Activated CD8-positive, alpha-beta memory T cell treated with anti-CD3 and anti-CD28 coated beads, Interleukin-2, amount 10 ng/mL, durations not matched to agents 7 days and 5 days (primary cell): Measurements from ENCODE around the gene SLC7A14. TPM values are rescaled to one million over a fixed set of nuclear protein-coding genes. Genes with fewer than 3 reads are reported as not detected.

Experiments
- ATAC-seq: fragments of 150-1000 bp; cut with Tn5 transposase; one replicate; pipeline ENCODE4 v1.10.0; 2021; ENCODE audit warnings: moderate library complexity
- CTCF ChIA-PET: fragments of 350-600 bp; sonication (Branson Sonifier 250); formaldehyde crosslinking; loops from one replicate; lab custom pipeline; 2021; ENCODE audit warnings: antibody characterized with exemption; lab: Charles Lee
- DNase-seq: peaks from one replicate; pipeline ENCODE4 v3.0.0-alpha.2; 2020
- H3K27ac Mint-ChIP-seq: one replicate; pipeline ENCODE4 v1.8.0; 2021; ENCODE audit warnings: mild to moderate bottlenecking, mixed read lengths
- H3K27me3 Mint-ChIP-seq: one replicate; pipeline ENCODE4 v1.8.0; 2021; ENCODE audit warnings: mixed read lengths
- H3K36me3 Mint-ChIP-seq: one replicate; pipeline ENCODE4 v1.8.0; 2021; ENCODE audit warnings: mild to moderate bottlenecking, mixed read lengths
- H3K4me1 Mint-ChIP-seq: one replicate; pipeline ENCODE4 v1.8.0; 2021; ENCODE audit warnings: mixed read lengths
- H3K4me3 Mint-ChIP-seq: one replicate; pipeline ENCODE4 v1.8.0; 2021; ENCODE audit warnings: mild to moderate bottlenecking, moderate library complexity, mixed read lengths
- H3K9me3 Mint-ChIP-seq: one replicate; pipeline ENCODE4 v1.8.0; 2022; ENCODE audit warnings: low read depth, mixed read lengths
- microRNA-seq: library from miRNA; unstranded; fragments of <30 nt; microRNA quantifications from one replicate; pipeline ENCODE4 v1.2.0, GENCODE V29; 2022
- total RNA-seq, 2 experiments: library from RNA; stranded (reverse); gene quantifications; one replicate each; pipeline ENCODE4 v1.2.3, GENCODE V29; 2021

The SLC7A14 gene
- total RNA-seq, 2 experiments from 2014 or later: not detected

GRCh38 chr3:170413291-170413690 is 172.6 kb downstream of the SLC7A14 start:
- Mint-ChIP-seq H3K27ac (no peak overlapping the region), H3K27me3 (peaks cover 24% of the 10 kb centered on the region), H3K36me3 (peaks cover 1% of the 10 kb centered on the region), H3K4me3 (no peak overlapping the region), H3K4me1 (peaks cover 4% of the 10 kb centered on the region), H3K9me3 (no peaks in the 10 kb centered on the region)
- ATAC-seq (no peak), DNase-seq (no peak)
- CTCF ChIA-PET: interaction anchor here (0.8 to 7.3 kb wide), 11 partner anchors 10 to 399 kb away, joined by 3 to 83 read pairs (median 5); no protein-coding TSS in a partner anchor

GRCh38 chr3:170410428-170411029 is 175.3 kb downstream of the SLC7A14 start:
- Mint-ChIP-seq H3K9me3 (no peaks in the 10 kb centered on the region), H3K36me3 (no peaks in the 10 kb centered on the region), H3K27ac (no peak overlapping the region), H3K4me3 (no peak overlapping the region), H3K4me1 (peaks cover 1% of the 10 kb centered on the region), H3K27me3 (peaks cover 4% of the 10 kb centered on the region)
- ATAC-seq (no peak), DNase-seq (no peak)
- CTCF ChIA-PET: interaction anchor here (0.7 to 2.2 kb wide), 6 partner anchors 7 to 648 kb away, joined by 3 to 8 read pairs (median 5); no protein-coding TSS in a partner anchor

Small RNA genes within 50 kb of the gene (microRNA-seq; reads per million reads assigned to microRNA genes)
- gene MIR6828: not detected

Other genes with a start within 250 kb of the SLC7A14 start
- gene SKIL, start 228.4 kb downstream of the SLC7A14 start, total RNA-seq: 10 to 100 TPM; 13.9 to 20.9 TPM
- gene CLDN11, start 167.2 kb downstream of the SLC7A14 start, total RNA-seq: under 1 TPM in 1 of 2 experiments, not detected in 1; 0.16 TPM